NK-92 (cell line): ENCODE measurements around the gene KL.

Experiments
- DNase-seq: peaks from one replicate; lab custom pipeline; 2025; ENCODE audit not compliant: unreplicated experiment; lab: John Stamatoyannopoulos, UW

Gene KL

GRCh38 chr13:33078263-33078662 is 62.0 kb downstream of the KL start:
- no peak for DNase-seq

- no peak for DNase-seq
Observed at GRCh38 chr13:33079960-33080359, 63.7 kb downstream of the KL start.

DNA sequence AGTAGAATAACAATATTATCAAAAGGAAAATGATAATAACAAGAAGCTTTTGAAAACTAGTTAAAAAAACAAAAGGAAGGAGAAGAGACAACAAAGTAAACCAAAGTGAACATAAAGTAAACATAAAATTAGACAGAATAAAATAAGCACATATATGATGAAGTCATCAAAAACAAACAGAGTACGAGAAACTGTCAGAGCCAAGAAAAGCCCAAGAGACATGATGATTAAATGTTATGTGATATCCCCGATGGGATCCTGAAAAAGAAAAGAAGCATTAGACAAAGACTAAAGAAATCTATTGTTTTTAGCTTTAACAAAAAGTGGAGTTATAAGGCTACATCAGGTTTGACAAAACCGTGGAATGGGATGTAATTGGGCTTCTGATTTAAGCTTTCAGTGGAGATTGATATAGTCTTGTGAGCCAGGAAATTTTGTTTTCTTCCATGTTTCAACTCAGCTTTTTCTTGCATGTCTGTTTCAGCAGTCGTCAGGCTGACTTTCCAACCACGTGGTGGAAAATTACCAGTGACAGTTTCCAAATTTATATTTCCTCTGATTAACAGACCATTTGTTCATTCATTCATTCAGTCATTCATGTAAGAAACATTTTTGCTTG is 64.9 kb downstream of the KL start:
- DNase-seq: no peak

- no peak for DNase-seq
Observed at GRCh38 chr13:33081666-33082065, 65.4 kb downstream of the KL start.

GRCh38 chr13:33083054-33083453 is 66.8 kb downstream of the KL start:
- no peak for DNase-seq

GRCh38 chr13:33087091-33087490 is 70.9 kb downstream of the KL start:
- no peak for DNase-seq

- no peak for DNase-seq
Observed at GRCh38 chr13:33087790-33088189, 71.6 kb downstream of the KL start.

DNA sequence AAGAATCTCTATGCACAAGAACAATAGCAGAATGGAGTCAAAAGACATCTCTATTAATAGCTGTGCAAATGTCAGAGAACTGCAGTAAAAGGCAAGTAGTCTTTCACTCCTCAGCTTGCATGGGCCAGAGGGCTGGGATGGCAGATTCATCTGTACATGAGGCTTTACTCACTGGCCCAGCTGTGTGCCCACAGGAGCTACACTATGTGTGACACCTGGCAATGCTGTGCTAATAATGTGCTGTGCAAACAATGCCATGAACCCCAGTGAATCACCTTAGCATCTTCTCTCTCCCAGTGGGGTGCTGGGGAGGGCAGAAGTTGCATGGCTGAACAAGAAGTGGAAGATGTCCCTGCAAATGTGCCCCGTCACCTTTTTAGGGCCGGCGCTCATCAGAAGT is 73.1 kb downstream of the KL start:
- DNase-seq: no peak

DNA sequence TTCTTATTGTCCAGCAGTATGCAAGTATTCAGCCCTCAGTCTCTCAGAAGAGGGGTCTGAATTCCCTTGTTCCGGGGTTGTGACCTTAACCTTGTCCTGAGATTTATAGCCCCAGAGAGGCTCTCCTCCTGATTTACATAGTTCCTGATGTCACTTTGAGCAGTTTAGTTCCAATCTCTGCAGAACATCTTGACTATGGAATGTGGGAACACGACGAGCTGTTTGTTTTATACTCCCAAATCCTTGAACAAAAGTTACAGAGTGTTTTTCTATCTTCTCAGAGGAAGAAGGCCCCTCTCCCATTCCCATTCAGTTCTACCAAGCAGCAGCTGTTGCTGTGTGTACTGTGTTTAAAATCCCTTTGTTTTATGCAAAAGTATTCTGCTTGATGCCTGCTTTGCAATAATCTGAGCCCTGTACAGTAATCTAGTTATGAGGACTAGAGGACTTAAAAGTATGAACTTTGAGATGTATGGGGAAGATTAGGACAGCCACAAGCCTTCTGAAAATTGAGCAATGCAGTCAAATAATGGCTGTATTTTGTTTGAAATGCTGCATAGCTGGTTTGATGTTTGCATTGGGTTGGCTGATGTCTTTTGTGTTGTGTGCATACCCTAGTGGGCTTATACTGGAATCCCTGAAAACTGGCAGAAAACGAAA is 74.7 kb downstream of the KL start:
- DNase-seq: no peak

GRCh38 chr13:33091415-33091774 is 75.2 kb downstream of the KL start:
- DNase-seq: no peak

DNA sequence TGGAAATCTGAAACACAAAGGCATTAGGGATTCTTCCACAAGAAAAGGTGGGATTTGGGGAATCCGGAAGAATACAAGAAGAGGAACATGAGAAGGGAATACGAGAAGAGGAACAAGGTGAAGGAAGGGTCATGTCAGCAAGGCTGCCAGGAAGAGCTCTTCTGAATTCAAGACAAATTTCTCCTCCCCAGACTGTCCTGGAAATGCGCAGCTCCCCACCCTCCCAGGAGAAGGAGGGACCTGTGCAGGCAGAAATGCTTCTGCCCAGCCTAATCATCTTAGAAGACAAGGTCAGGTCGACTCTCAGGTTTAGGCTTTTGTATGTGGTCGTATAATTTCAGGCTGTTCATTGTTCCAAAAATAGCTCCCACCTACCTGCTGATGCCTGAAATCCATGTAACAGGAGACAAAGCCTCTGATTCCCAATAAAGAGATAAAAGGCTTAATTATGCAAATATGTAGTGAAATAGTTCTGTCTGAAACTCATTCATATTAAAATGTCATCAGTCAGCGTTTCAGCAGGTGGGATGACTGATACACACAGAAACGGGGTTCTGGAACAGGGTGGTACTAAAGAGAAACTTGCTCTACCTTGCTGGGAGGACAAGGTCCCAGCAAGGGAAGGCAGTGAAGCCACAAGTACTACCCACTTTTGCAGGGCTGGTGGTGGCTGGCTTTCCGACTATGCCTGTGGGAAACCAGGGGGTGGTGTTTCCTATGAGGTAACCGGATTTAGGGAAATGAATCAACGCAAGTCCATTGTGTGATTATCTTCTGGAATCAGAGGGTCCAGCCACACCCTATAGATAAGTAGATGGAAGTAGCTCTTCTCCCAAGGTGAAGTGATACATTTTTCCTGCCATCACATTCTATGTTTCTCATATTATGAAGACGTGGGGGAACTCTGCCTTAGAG is 76.1 kb downstream of the KL start:
- no peak for DNase-seq

DNA sequence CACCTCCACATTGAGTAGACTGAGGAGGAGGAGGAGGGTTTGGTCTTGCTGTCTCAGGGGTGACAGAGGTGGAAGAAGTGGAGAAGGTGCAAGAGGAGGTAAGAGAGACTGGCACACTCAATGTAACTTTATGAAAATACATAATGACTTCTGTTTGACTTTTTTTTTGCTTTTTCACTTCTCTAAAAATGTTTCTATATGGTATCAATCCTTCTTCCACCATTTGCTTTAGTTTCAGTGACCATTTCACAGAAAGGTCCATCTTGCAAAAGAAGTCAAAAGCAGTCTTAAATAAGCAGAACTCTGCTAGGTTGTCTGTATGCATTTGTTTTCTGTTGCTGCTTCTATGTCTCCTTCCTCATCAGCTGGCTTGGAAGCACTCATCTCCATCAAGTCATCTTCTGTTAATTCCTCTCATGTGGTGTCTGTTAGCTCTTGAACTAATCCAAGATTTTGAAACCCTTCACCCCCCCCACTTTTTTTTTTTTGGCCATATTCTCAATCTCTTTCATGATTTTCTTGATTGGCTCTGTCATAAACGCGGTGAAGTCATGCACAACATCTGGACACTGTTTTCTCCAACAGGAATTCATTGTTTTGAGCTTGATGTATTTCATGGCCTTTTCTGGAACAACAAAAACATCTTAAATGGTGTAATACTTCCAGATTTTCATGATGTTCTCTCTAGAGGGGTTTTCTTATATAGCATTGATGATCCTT is 80.8 kb downstream of the KL start:
- DNase-seq: no peak

GRCh38 chr13:33099860-33100259 is 83.6 kb downstream of the KL start:
- no peak for DNase-seq

DNA sequence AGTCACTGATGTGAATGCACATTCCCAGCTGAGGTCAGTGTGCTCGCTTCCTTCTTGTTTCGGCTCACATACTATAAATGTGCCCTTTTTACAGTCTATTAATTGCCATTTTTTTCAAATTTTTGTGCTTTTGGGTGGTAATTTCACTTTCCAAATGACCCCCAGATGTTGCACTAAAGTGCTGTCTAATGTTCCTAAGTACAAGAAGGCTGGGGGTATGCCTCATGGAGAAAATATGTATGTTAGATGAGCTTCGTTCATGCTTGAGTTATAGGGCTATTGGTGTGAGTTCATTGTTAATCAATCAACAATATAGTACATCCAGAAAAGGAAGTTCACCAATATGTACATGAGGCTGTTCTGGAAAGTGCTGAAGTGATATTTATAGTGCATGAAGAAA is 84.7 kb downstream of the KL start:
- no peak for DNase-seq

- no peak for DNase-seq
Observed at GRCh38 chr13:33101835-33102234, 85.6 kb downstream of the KL start.

DNA sequence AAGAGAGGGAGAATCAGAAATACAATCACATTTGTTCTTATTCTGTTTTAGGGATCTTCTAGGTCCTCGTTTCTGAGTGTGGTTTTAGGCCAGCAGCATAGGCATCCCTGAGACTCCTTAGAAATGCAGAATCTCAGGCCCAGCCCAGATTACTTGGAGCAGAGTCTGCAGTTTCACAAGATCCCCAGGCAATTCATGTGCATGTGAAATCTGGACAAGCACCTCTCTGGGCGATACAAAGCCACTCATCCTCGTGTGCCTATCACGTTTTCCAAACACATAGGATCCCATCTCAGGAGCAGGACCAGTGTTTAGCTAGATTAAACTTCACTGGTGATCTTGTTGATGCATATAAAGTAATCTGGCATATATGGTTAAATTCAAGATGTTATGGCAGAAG is 87.2 kb downstream of the KL start:
- no peak for DNase-seq

DNA sequence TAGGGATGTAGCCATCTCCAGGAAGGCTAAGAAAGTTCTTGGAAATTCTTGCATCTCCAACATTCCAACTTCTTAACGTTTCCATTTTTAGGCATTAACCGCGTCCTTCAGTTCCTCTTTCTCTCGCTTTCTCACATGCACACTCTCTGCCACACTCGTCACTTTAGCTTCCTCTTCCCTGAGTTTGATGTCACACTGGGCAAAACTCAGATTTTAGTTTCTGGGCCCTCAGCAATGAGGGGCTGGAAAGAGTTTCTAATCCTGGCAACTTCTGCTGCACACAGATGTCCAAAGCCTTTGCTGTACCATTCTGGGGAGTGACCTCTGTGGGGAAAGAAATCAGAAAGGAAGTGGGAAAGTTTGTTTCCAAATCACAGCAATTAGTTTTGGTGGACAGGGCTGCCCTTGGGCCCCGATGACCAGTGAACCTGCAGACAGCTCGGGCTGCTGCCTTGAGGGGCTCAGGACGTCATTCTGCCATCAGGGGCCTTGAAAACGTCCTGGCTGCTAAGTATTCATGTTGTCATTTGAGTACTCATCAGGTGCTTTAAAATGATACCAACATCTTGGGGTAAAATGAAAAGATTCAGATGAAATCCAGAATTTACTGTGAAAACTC is 89.3 kb downstream of the KL start:
- no peak for DNase-seq

DNA sequence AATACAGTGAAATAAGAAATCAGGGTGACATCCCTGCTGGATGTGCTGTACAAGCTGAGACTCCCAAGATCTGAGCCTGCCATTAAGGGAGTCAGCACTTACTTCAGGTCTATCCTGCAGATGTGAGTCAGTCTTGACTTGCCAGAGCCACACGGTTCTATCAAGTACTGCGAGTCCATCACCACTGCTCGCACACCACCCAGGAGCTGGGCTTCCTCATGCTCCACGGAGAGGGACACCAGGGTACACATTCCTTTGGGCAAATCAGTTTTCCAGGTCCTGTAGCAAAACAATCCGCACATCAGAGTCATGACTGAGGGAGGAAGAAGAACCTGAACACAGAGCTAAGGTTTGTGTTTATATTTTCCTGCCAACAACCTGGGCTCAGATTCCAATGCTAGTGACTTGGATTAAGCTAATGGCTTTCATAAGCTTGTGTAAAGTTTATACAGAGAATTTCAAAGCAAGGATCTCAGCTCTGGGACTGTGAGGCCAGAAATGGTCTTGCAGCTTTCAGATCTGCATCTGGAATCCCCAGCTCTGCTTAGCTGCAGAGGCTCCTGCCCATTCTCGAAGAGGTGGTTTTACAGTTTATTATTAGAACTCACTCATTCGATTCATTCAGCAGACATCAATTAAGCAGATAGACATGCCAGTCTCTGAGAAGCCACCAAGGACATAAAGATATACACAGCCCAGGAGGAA is 90.6 kb downstream of the KL start:
- no peak for DNase-seq

DNA sequence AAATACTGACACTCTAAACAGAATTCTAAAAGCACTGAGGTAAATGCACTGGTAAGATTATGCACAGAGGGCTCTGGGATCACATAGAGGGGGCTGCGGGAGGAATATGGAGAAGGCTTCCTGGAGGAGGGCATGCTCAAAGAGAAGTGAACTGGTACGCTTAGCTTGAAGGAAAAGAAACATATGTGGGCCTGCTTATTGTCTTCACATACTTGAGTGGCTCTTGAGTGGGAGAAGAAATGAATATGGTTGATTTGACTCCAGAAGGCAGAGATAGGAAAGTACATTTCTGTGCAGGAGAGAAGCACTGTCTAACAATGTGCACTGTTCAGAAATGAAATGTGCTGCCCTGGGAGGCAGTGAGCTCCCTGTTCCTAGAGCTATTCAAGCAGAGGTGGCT is 91.1 kb downstream of the KL start:
- no peak for DNase-seq

DNA sequence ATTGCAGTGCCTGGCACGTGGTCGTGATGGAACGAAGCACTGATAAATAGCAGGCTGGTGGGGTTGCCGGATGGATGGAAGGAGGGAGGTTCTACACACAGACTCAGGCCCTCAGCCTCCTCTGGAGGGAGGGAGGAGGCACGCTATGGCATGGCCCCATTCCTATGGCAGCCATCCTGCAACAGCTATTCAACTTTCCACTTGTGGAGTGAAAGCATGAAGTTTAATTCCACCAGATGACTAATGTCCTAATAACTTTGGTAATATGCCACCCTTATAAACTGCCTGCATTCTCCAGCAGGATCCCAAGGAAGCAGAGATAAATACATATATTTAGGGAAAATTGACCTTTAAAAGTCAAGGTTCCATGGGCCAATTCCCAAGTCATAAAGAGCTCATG is 92.4 kb downstream of the KL start:
- DNase-seq: no peak
